ENCODE data around the gene BMI1. TPM values are rescaled to one million over a fixed set of nuclear protein-coding genes. Genes with fewer than 3 reads are reported as not detected.

The BMI1 gene
- total and polyA plus RNA-seq, 2 donors (not counting 1 experiment from before 2014, with no cell fraction given): 30.6 to 41.6 TPM

DNA sequence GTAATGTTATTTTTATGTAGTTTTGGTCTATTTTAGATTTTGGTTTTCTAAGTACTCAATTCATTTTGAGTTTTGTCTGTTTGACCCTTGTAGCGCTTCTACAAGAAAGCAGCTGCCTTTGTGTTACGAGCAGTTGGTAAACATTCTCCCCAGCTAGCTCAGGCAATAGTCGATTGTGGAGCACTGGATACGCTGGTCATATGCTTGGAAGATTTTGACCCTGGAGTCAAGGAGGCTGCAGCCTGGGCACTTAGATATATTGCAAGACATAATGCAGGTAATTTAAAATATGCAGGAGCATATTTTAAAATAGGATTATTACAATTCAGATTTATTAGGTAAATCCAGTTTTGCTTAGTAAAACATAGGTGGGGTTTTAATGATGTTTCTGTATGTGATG lies 47.5 kb downstream of the BMI1 start:
- Histone ChIP-seq H4K20me1 (ENCODE audit: control insufficient read depth, extremely low read depth, insufficient read depth, low read length) (no peaks in the 10 kb centered on the region), H3K4me2 (ENCODE audit: extremely low read depth, insufficient read depth, low read length) (no peak overlapping the region)
- TF ChIP-seq, protein P1, sequence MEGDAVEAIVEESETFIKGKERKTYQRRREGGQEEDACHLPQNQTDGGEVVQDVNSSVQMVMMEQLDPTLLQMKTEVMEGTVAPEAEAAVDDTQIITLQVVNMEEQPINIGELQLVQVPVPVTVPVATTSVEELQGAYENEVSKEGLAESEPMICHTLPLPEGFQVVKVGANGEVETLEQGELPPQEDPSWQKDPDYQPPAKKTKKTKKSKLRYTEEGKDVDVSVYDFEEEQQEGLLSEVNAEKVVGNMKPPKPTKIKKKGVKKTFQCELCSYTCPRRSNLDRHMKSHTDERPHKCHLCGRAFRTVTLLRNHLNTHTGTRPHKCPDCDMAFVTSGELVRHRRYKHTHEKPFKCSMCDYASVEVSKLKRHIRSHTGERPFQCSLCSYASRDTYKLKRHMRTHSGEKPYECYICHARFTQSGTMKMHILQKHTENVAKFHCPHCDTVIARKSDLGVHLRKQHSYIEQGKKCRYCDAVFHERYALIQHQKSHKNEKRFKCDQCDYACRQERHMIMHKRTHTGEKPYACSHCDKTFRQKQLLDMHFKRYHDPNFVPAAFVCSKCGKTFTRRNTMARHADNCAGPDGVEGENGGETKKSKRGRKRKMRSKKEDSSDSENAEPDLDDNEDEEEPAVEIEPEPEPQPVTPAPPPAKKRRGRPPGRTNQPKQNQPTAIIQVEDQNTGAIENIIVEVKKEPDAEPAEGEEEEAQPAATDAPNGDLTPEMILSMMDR (conservative IDR thresholded peaks at IDR 0.05 in 1 of 2, IDR thresholded peaks at IDR 0.05 in 1 of 2; ENCODE audit: low read depth in 1 of 2, low read length in 2 of 2): no peak
- no peak for TF ChIP-seq EZH2 (IDR thresholded peaks at IDR 0.05; ENCODE audit: low read length, missing control alignments)

DNA sequence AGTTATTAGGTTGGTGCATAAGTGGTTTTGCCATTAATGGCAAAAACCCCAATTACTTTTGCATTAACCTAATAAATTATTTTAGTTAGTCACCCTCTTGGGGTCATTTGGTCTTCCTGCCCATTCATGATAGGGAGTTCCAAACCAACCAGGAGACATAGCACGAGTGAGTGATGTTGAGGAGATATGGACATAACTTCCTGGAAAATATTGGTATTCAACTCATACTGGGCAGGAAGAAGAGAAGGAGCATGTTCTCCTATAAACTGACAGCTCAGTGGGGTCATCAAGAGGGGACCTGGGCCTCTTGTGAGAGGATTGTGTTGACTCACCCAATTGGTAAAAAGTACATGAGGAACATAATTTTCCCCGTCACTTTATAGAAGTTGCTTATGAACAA lies 48.1 kb downstream of the BMI1 start:
- Histone ChIP-seq H3K4me3 (replicated peaks in 1 of 4; ENCODE audit: control extremely low read depth in 1 of 4, insufficient read depth in 1 of 4, low read depth in 3 of 4, low read length in 4 of 4) (no peak overlapping the region), H3K36me3 (ENCODE audit: control insufficient read depth, insufficient read depth, low read length) (no peaks in the 10 kb centered on the region), H2AFZ (ENCODE audit: low read length) (no peak overlapping the region), H3K27ac (ENCODE audit: insufficient read depth, low read length) (no peak overlapping the region), H3K9me3 (ENCODE audit: control insufficient read depth, insufficient read depth, low read depth, low read length) (no peaks in the 10 kb centered on the region), H3K27me3 (ENCODE audit: control insufficient read depth, insufficient read depth, low read length) (no peaks in the 10 kb centered on the region), H4K20me1 (ENCODE audit: control insufficient read depth, extremely low read depth, insufficient read depth, low read length) (no peaks in the 10 kb centered on the region), H3K4me1 (ENCODE audit: control insufficient read depth, extremely low read depth, insufficient read depth, low read length) (no peaks in the 10 kb centered on the region), H3K79me2 (ENCODE audit: control insufficient read depth, insufficient read depth, low read length) (no peaks in the 10 kb centered on the region), H3K9ac (ENCODE audit: insufficient read depth, low read length) (no peak overlapping the region), H3K4me2 (ENCODE audit: extremely low read depth, insufficient read depth, low read length) (no peak overlapping the region)
- DNase-seq (ENCODE audit: low read depth in 2 of 2): no peak
- TF ChIP-seq, protein P1 (conservative IDR thresholded peaks at IDR 0.05 in 1 of 2, IDR thresholded peaks at IDR 0.05 in 1 of 2; ENCODE audit: low read depth in 1 of 2, low read length in 2 of 2): no peak
- no peak for TF ChIP-seq EZH2 (IDR thresholded peaks at IDR 0.05; ENCODE audit: low read length, missing control alignments)

More for the DNA sequence above, 47.5 kb downstream of the BMI1 start:
- Histone ChIP-seq H3K4me3 (replicated peaks in 1 of 4; ENCODE audit: control extremely low read depth in 1 of 4, insufficient read depth in 1 of 4, low read depth in 3 of 4, low read length in 4 of 4) (no peak overlapping the region), H3K27me3 (ENCODE audit: control insufficient read depth, insufficient read depth, low read length) (no peaks in the 10 kb centered on the region), H3K9me3 (ENCODE audit: control insufficient read depth, insufficient read depth, low read depth, low read length) (no peaks in the 10 kb centered on the region), H2AFZ (ENCODE audit: low read length) (no peak overlapping the region), H3K27ac (ENCODE audit: insufficient read depth, low read length) (no peak overlapping the region), H3K79me2 (ENCODE audit: control insufficient read depth, insufficient read depth, low read length) (no peaks in the 10 kb centered on the region), H3K36me3 (ENCODE audit: control insufficient read depth, insufficient read depth, low read length) (no peaks in the 10 kb centered on the region), H3K4me1 (ENCODE audit: control insufficient read depth, extremely low read depth, insufficient read depth, low read length) (no peaks in the 10 kb centered on the region), H3K9ac (ENCODE audit: insufficient read depth, low read length) (no peak overlapping the region)
- DNase-seq (ENCODE audit: low read depth in 2 of 2): no peak

- no peak overlapping the region for H3K4me2 ChIP-seq (ENCODE audit: extremely low read depth, insufficient read depth, low read length)
- DNase-seq (ENCODE audit: low read depth in 2 of 2): peak in 1 of 2 donors; percentile 56
- no peaks in the 10 kb centered on the region for H3K9me3 ChIP-seq (ENCODE audit: control insufficient read depth, insufficient read depth, low read depth, low read length)
- H3K9ac ChIP-seq (ENCODE audit: insufficient read depth, low read length): no peak overlapping the region
- H3K27ac ChIP-seq (ENCODE audit: insufficient read depth, low read length): no peak overlapping the region
- no peak overlapping the region for H3K4me3 ChIP-seq (replicated peaks in 1 of 4; ENCODE audit: control extremely low read depth in 1 of 4, insufficient read depth in 1 of 4, low read depth in 3 of 4, low read length in 4 of 4)
- no peaks in the 10 kb centered on the region for H3K36me3 ChIP-seq (ENCODE audit: control insufficient read depth, insufficient read depth, low read length)
- no peaks in the 10 kb centered on the region for H4K20me1 ChIP-seq (ENCODE audit: control insufficient read depth, extremely low read depth, insufficient read depth, low read length)
- H3K79me2 ChIP-seq (ENCODE audit: control insufficient read depth, insufficient read depth, low read length): no peaks in the 10 kb centered on the region
- H3K4me1 ChIP-seq (ENCODE audit: control insufficient read depth, extremely low read depth, insufficient read depth, low read length): no peaks in the 10 kb centered on the region
- no peak overlapping the region for H2AFZ ChIP-seq (ENCODE audit: low read length)
- no peaks in the 10 kb centered on the region for H3K27me3 ChIP-seq (ENCODE audit: control insufficient read depth, insufficient read depth, low read length)
- TF ChIP-seq, protein P1 (conservative IDR thresholded peaks at IDR 0.05 in 1 of 2, IDR thresholded peaks at IDR 0.05 in 1 of 2; ENCODE audit: low read depth in 1 of 2, low read length in 2 of 2): no peak
- no peak for TF ChIP-seq EZH2 (IDR thresholded peaks at IDR 0.05; ENCODE audit: low read length, missing control alignments)
These were observed 48.7 kb downstream of the BMI1 start for GRCh38 chr10:22369434-22370072.
